Stomach (tissue), 9 donors: ENCODE measurements around the gene OTOG. TPM values are rescaled to one million over a fixed set of nuclear protein-coding genes. Genes with fewer than 3 reads are reported as not detected.

Experiments used
- DNase-seq, 2 donors: peaks; one replicate each; pipeline versions ENCODE4 v3.0.0 to v3.0.0-alpha.2; 2013 to 2019
- H3K27ac ChIP-seq, 5 donors: fragments of 200-600 bp in 4 of 5; sonication (generic) in 4 of 5; one replicate each; pipeline ENCODE4 v1.5.1; 2013 to 2019; ENCODE audit warnings: mild to moderate bottlenecking in 1 of 5, moderate library complexity in 1 of 5
- H3K27me3 ChIP-seq, 3 donors: fragments of 200-600 bp; sonication (generic); one replicate each; pipeline ENCODE4 v1.5.1; 2017 to 2019; ENCODE audit warnings: mixed run types in 1 of 3
- H3K36me3 ChIP-seq, 4 donors: fragments of 200-600 bp; sonication (generic); 1 replicate in 3 of 4; 2 replicates in 1 of 4; pipeline ENCODE4 v1.5.1; 2016 to 2019
- H3K4me1 ChIP-seq, 4 donors: fragments of 200-600 bp; sonication (generic); one replicate each; pipeline ENCODE4 v1.5.1; 2016 to 2019
- H3K4me3 ChIP-seq, 4 donors: fragments of 200-600 bp; sonication (generic) in 3 of 4; one replicate each; pipeline ENCODE4 v1.5.1; 2016 to 2019; ENCODE audit warnings: mild to moderate bottlenecking in 1 of 4
- H3K9me3 ChIP-seq, 4 donors: fragments of 200-600 bp; sonication (generic); one replicate each; pipeline ENCODE4 v1.5.1; 2016 to 2019
- EP300 ChIP-seq: sonication (generic); formaldehyde crosslinking; IDR thresholded peaks from one replicate; pipeline ENCODE4 v1.6.1; 2017; ENCODE audit warnings: antibody characterized with exemption
- POLR2A ChIP-seq, 4 donors: fragments of 450-650 bp; IDR thresholded peaks; one replicate each; pipeline ENCODE4 v1.6.1; 2016; ENCODE audit warnings: antibody characterized with exemption in 4 of 4, control low read depth in 2 of 4, mild to moderate bottlenecking in 1 of 4, moderate library complexity in 1 of 4
- POLR2AphosphoS5 ChIP-seq, 3 donors: sonication (generic); formaldehyde crosslinking; IDR thresholded peaks; one replicate each; pipeline ENCODE4 v1.6.1; 2016; ENCODE audit warnings: antibody characterized with exemption in 3 of 3
- WGBS, 5 donors: extraction: QIAGEN DNeasy Blood & Tissue Kit in 3 of 5; methylation state at CpG; one replicate each; pipeline versions ENCODE4 v1.1.5 to v1.1.7; 2013 to 2018; 5-methylcytosine and 5-hydroxymethylcytosine counted together
- intact Hi-C: fragments of 100-400 bp; cut with DNase I; formaldehyde crosslinking; loops from one replicate; pipeline ENCODE4 v1.15.1; 2023; ENCODE audit warnings: low total_unique reads
- polyA plus RNA-seq, 3 donors: library from polyadenylated mRNA; stranded (reverse); fragments of 200-250 nt; gene quantifications; one replicate each; pipeline ENCODE4 v1.2.3, GENCODE V29; 2013
- total RNA-seq, 5 donors: library from RNA; depleted of rRNA; stranded (reverse); fragments of >200 nt; gene quantifications; one replicate each; pipeline versions ENCODE4 v1.1.0 to v1.2.3, GENCODE V29; 2014 to 2016
- TF ChIP-seq, protein P1 (sequence below), 7 experiments: fragments of 450-650 bp in 4 of 7; fragments of 200-600 bp in 3 of 7; sonication (generic) in 3 of 7; IDR thresholded peaks; one replicate each; pipeline ENCODE4 v1.5.1; 2016 to 2019; ENCODE audit warnings: antibody characterized with exemption in 7 of 7, control low read depth in 2 of 7, mild to moderate bottlenecking in 1 of 7
- donor health status: healthy with polysubstance abuse.
- donor health status: Bipolar disorder and iron deficiency.
- donor health status: healthy.

The OTOG gene
- total and polyA plus RNA-seq, 8 donors, result not detected

DNA sequence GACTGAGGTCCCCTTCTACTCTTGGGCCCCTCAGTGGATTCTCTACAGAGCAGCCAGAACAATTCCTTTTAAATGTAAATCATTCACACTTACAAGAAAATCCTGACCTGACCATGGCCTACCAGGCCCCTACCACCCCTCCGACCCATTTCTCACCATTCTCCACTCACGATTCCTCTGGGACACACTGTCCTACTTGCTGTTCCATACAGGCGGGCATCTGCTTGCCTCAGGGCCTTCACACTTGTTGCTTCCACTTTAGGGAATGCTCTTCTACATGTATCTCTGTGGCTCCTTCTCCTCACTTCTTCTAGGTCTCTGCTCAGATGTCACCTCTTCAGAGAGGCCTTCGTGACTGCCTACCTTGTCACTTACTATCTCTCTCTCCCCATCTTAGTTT is 6.3 kb upstream of the OTOG start:
- WGBS, 5 donors, result 78 to 94% (median 89%) methylated on average over 4 of the region's 4 CpGs
- no peak for DNase-seq
- Histone ChIP-seq H3K4me3 (no peak overlapping the region), H3K4me1 (peaks cover 4 to 9% (median 8%) of the 10 kb centered on the region in 4 donors), H3K27me3 (peaks cover 0 to 25% (median 6%) of the 10 kb centered on the region in 3 donors), H3K36me3 (no peaks in the 10 kb centered on the region), H3K27ac (no peak overlapping the region), H3K9me3 (no peaks in the 10 kb centered on the region)
- TF ChIP-seq, protein P1, sequence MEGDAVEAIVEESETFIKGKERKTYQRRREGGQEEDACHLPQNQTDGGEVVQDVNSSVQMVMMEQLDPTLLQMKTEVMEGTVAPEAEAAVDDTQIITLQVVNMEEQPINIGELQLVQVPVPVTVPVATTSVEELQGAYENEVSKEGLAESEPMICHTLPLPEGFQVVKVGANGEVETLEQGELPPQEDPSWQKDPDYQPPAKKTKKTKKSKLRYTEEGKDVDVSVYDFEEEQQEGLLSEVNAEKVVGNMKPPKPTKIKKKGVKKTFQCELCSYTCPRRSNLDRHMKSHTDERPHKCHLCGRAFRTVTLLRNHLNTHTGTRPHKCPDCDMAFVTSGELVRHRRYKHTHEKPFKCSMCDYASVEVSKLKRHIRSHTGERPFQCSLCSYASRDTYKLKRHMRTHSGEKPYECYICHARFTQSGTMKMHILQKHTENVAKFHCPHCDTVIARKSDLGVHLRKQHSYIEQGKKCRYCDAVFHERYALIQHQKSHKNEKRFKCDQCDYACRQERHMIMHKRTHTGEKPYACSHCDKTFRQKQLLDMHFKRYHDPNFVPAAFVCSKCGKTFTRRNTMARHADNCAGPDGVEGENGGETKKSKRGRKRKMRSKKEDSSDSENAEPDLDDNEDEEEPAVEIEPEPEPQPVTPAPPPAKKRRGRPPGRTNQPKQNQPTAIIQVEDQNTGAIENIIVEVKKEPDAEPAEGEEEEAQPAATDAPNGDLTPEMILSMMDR (IDR thresholded peaks at IDR 0.05), result no peak
- TF ChIP-seq POLR2AphosphoS5 (IDR thresholded peaks at IDR 0.05) (no peak), EP300 (no peak), POLR2A (IDR thresholded peaks at IDR 0.05) (no peak)
- intact Hi-C loops, result no loop called here

DNA sequence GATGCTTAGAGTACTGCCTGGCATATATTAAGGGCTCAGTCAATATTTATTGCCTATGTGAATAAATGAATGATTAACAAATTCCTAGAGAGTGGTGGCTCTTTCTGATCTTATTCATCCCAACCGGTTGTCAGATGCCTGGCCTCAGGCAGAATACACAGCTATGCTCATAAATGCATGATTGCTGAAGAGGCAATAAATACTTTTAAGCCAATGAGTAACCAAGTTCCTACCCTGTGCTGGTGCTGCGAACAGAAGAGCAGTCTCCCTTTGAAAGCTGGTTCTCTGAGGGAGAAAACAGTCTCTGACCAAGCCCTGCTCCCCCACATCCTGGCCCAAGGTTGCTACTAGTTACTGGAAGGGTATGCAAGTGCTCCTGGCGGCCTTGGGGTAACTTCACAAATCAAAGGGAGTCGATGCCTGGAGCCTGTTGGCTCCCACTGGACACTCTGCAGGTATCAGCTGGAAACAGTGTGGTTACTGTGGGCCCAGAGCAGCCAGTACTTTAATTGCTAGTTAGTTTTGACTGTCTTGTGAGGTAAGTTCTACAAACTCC is 5.7 kb upstream of the OTOG start:
- no peak overlapping the region for H3K4me3 ChIP-seq
- peaks cover 4 to 9% (median 8%) of the 10 kb centered on the region in 4 donors for H3K4me1 ChIP-seq
- no peak for DNase-seq
- peaks cover 0 to 31% (median 6%) of the 10 kb centered on the region in 3 donors for H3K27me3 ChIP-seq
- peak overlapping the region in 1 of 5 donors; percentile 69 for H3K27ac ChIP-seq
- no peaks in the 10 kb centered on the region for H3K9me3 ChIP-seq
- no peak for TF ChIP-seq POLR2AphosphoS5 (IDR thresholded peaks at IDR 0.05)
- no peak for TF ChIP-seq EP300
- TF ChIP-seq POLR2A (IDR thresholded peaks at IDR 0.05), result no peak
- TF ChIP-seq, protein P1 (IDR thresholded peaks at IDR 0.05), result no peak
- intact Hi-C loops, result no loop called here
- no peaks in the 10 kb centered on the region for H3K36me3 ChIP-seq
- WGBS, 5 donors, result 63 to 78% (median 71%) methylated on average over 4 of the region's 4 CpGs

DNA sequence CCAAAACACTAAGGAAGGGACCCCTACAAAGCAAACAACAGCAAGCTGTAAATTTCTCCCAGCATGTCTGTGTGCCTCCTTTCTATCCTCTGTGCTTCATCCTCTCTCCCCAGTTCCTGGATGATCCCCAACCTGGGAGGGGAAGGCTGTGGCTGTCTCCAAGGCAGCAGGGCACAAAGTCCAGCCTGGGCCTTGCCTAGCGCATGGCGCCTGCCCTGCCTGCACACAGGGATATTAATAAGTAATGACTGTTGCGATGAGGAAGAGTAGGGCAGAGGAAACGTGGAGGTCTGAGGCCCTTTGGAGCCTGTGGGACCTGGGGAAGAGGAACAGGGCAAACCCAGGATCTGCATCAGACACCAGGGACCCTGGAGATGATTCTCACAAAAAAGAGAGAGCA is 4.8 kb upstream of the OTOG start:
- peaks cover 0 to 39% (median 11%) of the 10 kb centered on the region in 3 donors for H3K27me3 ChIP-seq
- 32 to 76% (median 51%) methylated on average over 4 of the region's 4 CpGs for WGBS, 5 donors
- no peaks in the 10 kb centered on the region for H3K9me3 ChIP-seq
- intact Hi-C loops, result no loop called here
- peak overlapping the region in 2 of 4 donors; percentile 44 to 55 for H3K4me3 ChIP-seq
- TF ChIP-seq, protein P1 (IDR thresholded peaks at IDR 0.05), result no peak
- peak in 2 of 3 donors; percentile 71 for TF ChIP-seq POLR2AphosphoS5 (IDR thresholded peaks at IDR 0.05)
- H3K36me3 ChIP-seq, result no peaks in the 10 kb centered on the region
- peak overlapping the region; percentile 44 to 75 (median 69) for H3K27ac ChIP-seq
- DNase-seq, result peak; percentile 72 to 86
- H3K4me1 ChIP-seq, result peaks cover 4 to 9% (median 8%) of the 10 kb centered on the region in 4 donors

DNA sequence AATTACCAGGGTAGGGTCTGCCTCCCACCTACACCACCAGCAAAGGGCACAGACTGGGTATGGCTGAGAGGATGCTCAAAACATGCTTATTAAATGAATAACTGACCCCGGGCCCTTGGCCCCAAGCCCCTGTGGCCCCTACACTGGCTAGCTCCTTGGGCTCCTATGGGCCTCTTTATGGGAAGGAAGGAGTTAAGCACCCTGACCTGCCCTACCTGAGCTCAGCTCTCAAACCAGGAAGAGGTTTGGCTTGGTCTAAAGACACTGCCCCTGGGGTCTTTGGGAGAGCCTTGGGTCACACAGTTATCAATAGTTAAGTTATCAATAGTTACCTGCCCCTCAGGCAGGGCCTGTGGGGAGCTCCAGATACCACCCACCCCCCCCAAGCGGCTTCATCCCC is 4.0 kb upstream of the OTOG start:
- H3K36me3 ChIP-seq, result no peaks in the 10 kb centered on the region
- TF ChIP-seq EP300 (no peak), POLR2A (IDR thresholded peaks at IDR 0.05) (no peak), POLR2AphosphoS5 (IDR thresholded peaks at IDR 0.05) (no peak)
- TF ChIP-seq, protein P1 (IDR thresholded peaks at IDR 0.05), result no peak
- peaks cover 0 to 47% (median 19%) of the 10 kb centered on the region in 3 donors for H3K27me3 ChIP-seq
- intact Hi-C loops, result no loop called here
- peak in 1 of 2 donors; percentile 48 for DNase-seq
- peaks cover 4 to 9% (median 8%) of the 10 kb centered on the region in 4 donors for H3K4me1 ChIP-seq
- no peaks in the 10 kb centered on the region for H3K9me3 ChIP-seq
- H3K4me3 ChIP-seq, result peak overlapping the region; percentile 31 to 55 (median 45)
- 61 to 81% (median 73%) methylated on average over 1 to 2 of the region's 2 CpGs for WGBS, 5 donors
- peak overlapping the region; percentile 44 to 75 (median 69) for H3K27ac ChIP-seq
